PFSK-1 (cell line): Measurements from ENCODE around the gene SLC38A10.

Experiments used
- FOXP2 ChIP-seq: optimal IDR thresholded peaks from 2 replicates; pipeline ENCODE3; 2011; ENCODE audit warnings: borderline replicate concordance, control low read depth, inconsistent platforms; ENCODE audit not compliant: insufficient read depth; ENCODE audit errors: extremely low read length, extremely low read depth
- REST ChIP-seq, 2 experiments: IDR thresholded peaks; 2 replicates each; pipeline versions ENCODE4 v1.6.1 to v1.8.0; 2011 to 2012; ENCODE audit warnings: low read depth in 2 of 2, low read length in 2 of 2, control low read depth in 1 of 2, inconsistent platforms in 1 of 2, mild to moderate bottlenecking in 1 of 2, moderate library complexity in 1 of 2; ENCODE audit not compliant: insufficient read depth in 1 of 2

DNA sequence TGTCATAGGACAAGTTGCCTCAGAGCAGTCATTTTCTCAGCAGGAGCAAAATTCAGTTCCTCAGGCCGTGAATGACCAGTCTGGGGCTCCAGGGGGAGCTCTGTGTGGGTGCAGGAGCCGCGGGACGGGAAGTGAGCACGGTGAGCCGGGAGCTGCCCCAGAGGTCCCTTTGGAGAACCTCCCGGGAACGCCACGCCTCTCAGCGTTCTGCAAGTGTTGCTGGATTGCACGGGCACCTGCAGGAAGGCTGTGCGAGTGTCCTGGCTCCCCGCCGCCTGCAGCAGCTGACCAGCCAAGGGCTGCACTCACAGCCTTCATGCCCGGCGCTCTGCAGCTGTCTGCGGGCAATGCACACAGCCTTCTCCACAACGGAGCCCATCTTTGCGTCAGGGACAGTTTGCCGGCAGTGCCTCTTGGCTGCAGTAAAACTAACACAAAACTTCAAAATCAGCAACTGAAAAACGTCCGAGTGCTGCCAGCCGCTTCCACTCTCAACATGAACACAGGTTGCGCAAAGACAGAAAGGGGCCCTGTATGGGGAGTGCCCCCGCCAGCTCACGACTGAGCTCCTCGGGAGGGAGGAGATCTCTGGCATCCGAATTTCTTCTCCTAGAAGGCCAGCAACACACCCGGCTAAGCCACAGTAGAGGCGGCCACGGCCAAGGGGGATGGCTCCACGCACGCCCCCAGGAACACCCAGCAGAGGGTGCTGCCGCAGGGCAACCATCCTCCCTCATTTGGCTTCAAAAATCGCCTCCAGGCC, 40.0 kb downstream of the SLC38A10 start:
- TF ChIP-seq REST (IDR thresholded peaks at IDR 0.05; ENCODE audit: insufficient read depth in 1 of 2, low read depth in 2 of 2, low read length in 2 of 2): no peak
- peak; percentile 23 for TF ChIP-seq FOXP2
